Left ventricle myocardium inferior (tissue), 1 donor: Measurements from ENCODE around the gene INPP5B. TPM values are rescaled to one million over a fixed set of nuclear protein-coding genes. Genes with fewer than 3 reads are reported as not detected.

Source experiments
- DNase-seq: peaks from one replicate; pipeline ENCODE4 v3.0.0-alpha.2; 2020
- H3K27ac ChIP-seq: fragments of 200-600 bp; replicated peaks from 2 replicates; pipeline ENCODE4 v1.8.0; 2021
- H3K27me3 ChIP-seq: fragments of 200-600 bp; 2 replicates; pipeline ENCODE4 v1.8.0; 2021; ENCODE audit warnings: low read depth
- H3K36me3 ChIP-seq: fragments of 200-600 bp; 2 replicates; pipeline ENCODE4 v1.8.0; 2021
- H3K4me1 ChIP-seq: fragments of 200-600 bp; 2 replicates; pipeline ENCODE4 v1.8.0; 2021
- H3K4me3 ChIP-seq: fragments of 200-600 bp; 2 replicates; pipeline ENCODE4 v1.8.0; 2021; ENCODE audit warnings: mild to moderate bottlenecking, moderate library complexity
- H3K9me3 ChIP-seq: fragments of 200-600 bp; replicated peaks from 2 replicates; pipeline ENCODE4 v1.8.0; 2021
- intact Hi-C: fragments of 100-400 bp; cut with micrococcal nuclease; formaldehyde crosslinking; loops from one replicate; pipeline ENCODE4 v1.11.0; 2022
- total RNA-seq: library from RNA; stranded (reverse); fragmentation: NEBNext Ultra II Directional; extraction: Animal tissue kit (Norgen Biotek cat#: 25700); gene quantifications from one replicate; pipeline ENCODE4 v1.2.1, GENCODE V29; 2021
- TF ChIP-seq, protein P1 (sequence below): fragments of 200-600 bp; IDR thresholded peaks from 2 replicates; pipeline ENCODE4 v1.8.0; 2021; ENCODE audit warnings: antibody characterized with exemption, mild to moderate bottlenecking, borderline replicate concordance
- donor health status: DM: no; HTN: yes; CAD: no; lungs with severe emphysema.

Gene INPP5B
- total RNA-seq, 1 donor from 2014 or later: 10.9 TPM

DNA sequence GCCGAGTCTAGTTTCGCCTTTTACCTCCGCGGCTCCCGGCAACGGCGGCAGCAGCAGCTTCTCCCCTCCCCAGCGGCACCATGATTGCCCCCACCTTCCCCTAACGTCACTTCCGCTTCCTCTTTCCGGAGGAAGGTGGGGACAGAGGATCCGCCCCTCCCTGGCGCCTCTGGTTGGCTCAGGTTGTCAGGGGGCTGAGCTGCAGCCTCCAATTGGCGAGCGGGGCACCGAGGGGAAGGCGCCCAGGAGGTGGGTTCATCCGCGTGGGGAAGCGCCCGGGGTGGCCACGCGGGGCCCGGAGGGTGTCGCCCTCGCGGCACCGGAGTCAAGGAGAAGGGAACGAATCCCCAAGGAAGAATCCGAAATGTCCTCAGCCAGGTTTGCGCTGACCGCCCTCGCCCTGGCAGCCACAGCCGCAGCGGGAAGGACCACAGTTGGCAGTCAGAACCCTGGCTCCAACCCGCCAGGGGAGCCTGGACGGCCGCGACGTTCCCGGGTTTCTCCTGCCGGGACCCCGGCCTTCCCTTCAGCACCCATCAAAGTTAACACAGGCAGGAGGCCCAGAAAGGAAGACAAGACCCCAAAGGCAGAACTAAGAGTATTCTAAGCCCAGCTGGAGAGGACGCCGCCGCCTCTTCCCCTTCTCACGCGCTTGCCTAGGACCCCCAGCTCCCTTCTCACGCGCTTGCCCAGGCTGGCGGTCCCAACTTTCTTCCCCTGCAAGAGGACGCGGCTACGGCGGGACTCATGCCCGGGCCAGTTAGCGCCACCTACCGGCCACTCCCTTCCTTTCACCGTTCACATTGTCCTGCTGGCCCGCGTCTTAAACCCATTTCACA lies 87.1 kb downstream of the INPP5B start, which contains the start of gene MTF1:
Gene MTF1, minus strand, starts transcription at position 86 of the 839 bp plus-strand sequence. CDS start 1,934 bp downstream, outside the sequence.
- peak within 1 kb of the TSS; percentile 91 for H3K4me3 ChIP-seq
- TF ChIP-seq, protein P1, sequence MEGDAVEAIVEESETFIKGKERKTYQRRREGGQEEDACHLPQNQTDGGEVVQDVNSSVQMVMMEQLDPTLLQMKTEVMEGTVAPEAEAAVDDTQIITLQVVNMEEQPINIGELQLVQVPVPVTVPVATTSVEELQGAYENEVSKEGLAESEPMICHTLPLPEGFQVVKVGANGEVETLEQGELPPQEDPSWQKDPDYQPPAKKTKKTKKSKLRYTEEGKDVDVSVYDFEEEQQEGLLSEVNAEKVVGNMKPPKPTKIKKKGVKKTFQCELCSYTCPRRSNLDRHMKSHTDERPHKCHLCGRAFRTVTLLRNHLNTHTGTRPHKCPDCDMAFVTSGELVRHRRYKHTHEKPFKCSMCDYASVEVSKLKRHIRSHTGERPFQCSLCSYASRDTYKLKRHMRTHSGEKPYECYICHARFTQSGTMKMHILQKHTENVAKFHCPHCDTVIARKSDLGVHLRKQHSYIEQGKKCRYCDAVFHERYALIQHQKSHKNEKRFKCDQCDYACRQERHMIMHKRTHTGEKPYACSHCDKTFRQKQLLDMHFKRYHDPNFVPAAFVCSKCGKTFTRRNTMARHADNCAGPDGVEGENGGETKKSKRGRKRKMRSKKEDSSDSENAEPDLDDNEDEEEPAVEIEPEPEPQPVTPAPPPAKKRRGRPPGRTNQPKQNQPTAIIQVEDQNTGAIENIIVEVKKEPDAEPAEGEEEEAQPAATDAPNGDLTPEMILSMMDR: peak; percentile 95
- peak within 1 kb of the TSS; percentile 97 for H3K27ac ChIP-seq
- H3K27me3 ChIP-seq: no peaks in the 10 kb centered on the region
- intact Hi-C loops: no loop called here
- H3K36me3 ChIP-seq: peaks cover 61% of the 10 kb centered on the region
- no peaks in the 10 kb centered on the region for H3K9me3 ChIP-seq
- DNase-seq: peak; percentile 97
- peaks cover 58% of the 10 kb centered on the region for H3K4me1 ChIP-seq

DNA sequence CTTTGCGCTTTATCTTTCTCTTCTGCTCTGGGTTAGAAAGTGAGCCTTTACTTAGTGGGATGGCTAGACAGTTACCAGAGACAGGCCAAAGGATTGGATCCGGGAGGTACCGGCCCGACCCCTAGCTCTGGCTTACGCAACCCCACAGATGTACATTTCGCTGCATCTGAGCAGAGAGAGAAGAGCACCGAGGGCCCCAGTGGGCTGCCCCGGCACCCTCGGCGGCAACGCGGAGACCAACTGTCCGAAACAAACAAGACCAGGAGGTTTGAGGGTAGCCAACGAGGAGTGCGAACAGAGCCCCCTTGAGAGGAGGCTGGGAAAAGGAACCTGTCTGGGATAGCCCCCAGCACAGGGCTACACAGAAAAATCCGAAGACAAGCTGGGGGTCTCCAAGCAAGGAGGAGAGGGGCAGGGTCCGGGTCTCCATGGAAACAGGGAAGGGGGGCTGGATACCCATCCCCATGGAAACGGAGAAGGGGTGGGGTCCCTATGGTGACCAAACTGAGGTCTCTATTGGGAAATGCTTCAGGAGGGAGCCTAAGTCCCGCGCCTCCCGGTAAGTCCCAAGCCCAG lies 87.8 kb downstream of the INPP5B start:
- H3K27ac ChIP-seq: peak overlapping the region; percentile 97
- TF ChIP-seq, protein P1: no peak
- H3K27me3 ChIP-seq: no peaks in the 10 kb centered on the region
- DNase-seq: no peak
- peaks cover 60% of the 10 kb centered on the region for H3K36me3 ChIP-seq
- intact Hi-C loops: no loop called here
- peaks cover 65% of the 10 kb centered on the region for H3K4me1 ChIP-seq
- peak overlapping the region; percentile 91 for H3K4me3 ChIP-seq
- H3K9me3 ChIP-seq: no peaks in the 10 kb centered on the region

DNA sequence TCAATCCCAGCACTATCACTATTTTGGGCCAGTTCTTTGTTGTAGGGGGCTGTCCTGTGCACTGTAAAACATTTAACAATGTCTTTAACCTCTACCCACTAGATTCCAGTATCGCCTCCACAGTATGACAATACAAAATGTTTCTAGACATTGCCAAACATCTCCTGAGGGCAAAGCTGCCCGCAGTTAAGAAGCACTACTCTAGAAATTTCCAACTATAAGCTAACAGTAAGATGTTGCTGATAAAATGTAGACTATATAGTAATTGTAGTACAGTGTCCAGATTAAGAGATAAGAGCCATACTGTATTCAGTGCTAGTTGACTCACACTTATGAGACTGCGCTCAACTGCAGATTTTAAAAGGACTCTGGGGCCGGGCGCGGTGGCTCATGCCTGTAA lies 92.4 kb downstream of the INPP5B start:
- Histone ChIP-seq H3K36me3 (peaks cover 28% of the 10 kb centered on the region), H3K27me3 (no peaks in the 10 kb centered on the region), H3K4me3 (no peak overlapping the region), H3K9me3 (no peaks in the 10 kb centered on the region), H3K27ac (no peak overlapping the region), H3K4me1 (peaks cover 96% of the 10 kb centered on the region)
- TF ChIP-seq, protein P1: no peak
- DNase-seq: no peak
- intact Hi-C loops: no loop called here

DNA sequence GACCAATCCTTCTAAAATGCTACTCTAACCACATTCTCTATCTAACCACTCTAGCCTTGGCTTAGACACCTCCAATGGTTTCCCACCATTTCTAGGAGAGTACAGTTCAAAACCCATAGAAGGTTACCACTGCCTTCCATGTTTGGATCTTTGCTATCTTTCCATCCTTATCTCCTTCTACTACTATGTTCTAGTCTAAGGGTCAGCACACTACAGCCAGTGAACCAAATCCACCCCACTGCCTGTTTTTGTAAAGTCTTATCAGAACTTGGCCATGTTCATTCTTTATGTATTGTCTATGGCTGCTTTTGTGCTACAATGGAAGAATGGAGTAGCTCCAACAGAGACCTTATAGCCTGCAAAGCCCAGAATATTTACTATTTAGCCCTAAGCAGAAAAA lies 93.7 kb downstream of the INPP5B start:
- Histone ChIP-seq H3K36me3 (peaks cover 28% of the 10 kb centered on the region), H3K4me1 (peaks cover 84% of the 10 kb centered on the region)

DNA sequence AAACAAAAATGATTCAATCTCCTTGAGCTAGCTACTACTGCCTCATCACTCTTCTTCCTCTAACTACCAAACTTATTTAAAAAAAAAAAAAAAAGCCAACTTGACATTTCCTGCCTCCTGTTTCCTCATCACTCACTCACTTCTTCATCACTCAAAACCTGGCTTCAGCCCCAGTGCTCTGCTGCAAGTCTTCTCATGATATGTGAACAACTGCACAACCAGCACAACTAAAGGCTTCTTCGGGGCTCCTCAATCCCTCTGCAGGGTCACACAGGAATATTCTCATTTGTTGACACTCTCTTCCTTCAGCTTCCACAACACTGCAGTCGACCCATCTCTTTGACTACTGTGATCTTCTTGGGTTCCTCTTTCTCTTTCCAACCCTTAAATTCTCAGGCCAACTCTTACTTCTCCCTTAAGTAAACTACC lies 95.1 kb downstream of the INPP5B start:
- intact Hi-C loops: no loop called here
- DNase-seq: no peak
- Histone ChIP-seq H3K4me1 (peaks cover 70% of the 10 kb centered on the region), H3K4me3 (no peak overlapping the region), H3K27ac (peak overlapping the region; percentile 1), H3K36me3 (peaks cover 21% of the 10 kb centered on the region), H3K9me3 (no peaks in the 10 kb centered on the region), H3K27me3 (no peaks in the 10 kb centered on the region)
- TF ChIP-seq, protein P1: no peak

More for the DNA sequence above, 93.7 kb downstream of the INPP5B start:
- Histone ChIP-seq H3K9me3 (no peaks in the 10 kb centered on the region), H3K27ac (no peak overlapping the region), H3K27me3 (no peaks in the 10 kb centered on the region), H3K4me3 (no peak overlapping the region)
- DNase-seq: no peak
- TF ChIP-seq, protein P1: no peak
- intact Hi-C loops: no loop called here
